SK-N-MC (cell line): ENCODE data around the gene SLC39A13.

Source experiments
- DNase-seq: peaks from one replicate; pipeline ENCODE4 v3.0.0-alpha.2; 2011; ENCODE audit warnings: low read depth, low spot score
- H3K27ac ChIP-seq: fragments of 200-600 bp; sonication (generic); 2 replicates; pipeline ENCODE4 v1.5.1; 2016; ENCODE audit warnings: mixed run types
- H3K36me3 ChIP-seq: fragments of 200-600 bp; sonication (generic); 2 replicates; pipeline ENCODE4 v1.6.1; 2017; ENCODE audit warnings: antibody characterized with exemption, low read length, mixed read lengths; ENCODE audit not compliant: insufficient read depth
- H3K4me3 ChIP-seq: fragments of 200-600 bp; sonication (generic); 2 replicates; pipeline ENCODE4 v1.5.1; 2016
- H3K9ac ChIP-seq: fragments of 200-600 bp; sonication (generic); 2 replicates; pipeline ENCODE4 v1.8.0; 2017; ENCODE audit warnings: mixed run types, mixed read lengths; ENCODE audit not compliant: insufficient read length
- H3K9me3 ChIP-seq: fragments of 200-600 bp; sonication (generic); 2 replicates; pipeline ENCODE4 v1.6.1; 2017; ENCODE audit warnings: low read depth, mild to moderate bottlenecking, antibody characterized with exemption, low read length, moderate library complexity, mixed read lengths
- EZH2 ChIP-seq: fragments of 200-600 bp; sonication (generic); IDR thresholded peaks from one replicate; pipeline ENCODE4 v1.6.1; 2017; ENCODE audit warnings: antibody characterized with exemption
- FOXP2 ChIP-seq: optimal IDR thresholded peaks from 2 replicates; pipeline ENCODE3; 2011; ENCODE audit warnings: mild to moderate bottlenecking, moderate library complexity; ENCODE audit not compliant: insufficient read depth; ENCODE audit errors: extremely low read length, control extremely low read depth
- POLR2AphosphoS5 ChIP-seq: IDR thresholded peaks from 2 replicates; pipeline ENCODE4 v1.6.1; 2012; ENCODE audit warnings: mild to moderate bottlenecking, low read depth, low read length, borderline replicate concordance

SLC39A13 gene

GRCh38 chr11:47406896-47407745 lies 1.3 kb upstream of the SLC39A13 start:
- H3K9me3 ChIP-seq = no peaks in the 10 kb centered on the region
- peak overlapping the region; percentile 73 for H3K27ac ChIP-seq
- TF ChIP-seq FOXP2 = no peak
- no peak; the same call in 1 of the 2 replicates for TF ChIP-seq POLR2AphosphoS5
- no peak for TF ChIP-seq EZH2
- H3K9ac ChIP-seq = peak overlapping the region; percentile 78
- H3K36me3 ChIP-seq = no peaks in the 10 kb centered on the region
- peak overlapping the region; percentile 97 for H3K4me3 ChIP-seq
- no peak for DNase-seq

- no peak overlapping the region for H3K27ac ChIP-seq
- H3K4me3 ChIP-seq = peak overlapping the region; percentile 74
- DNase-seq = no peak
- H3K36me3 ChIP-seq = no peaks in the 10 kb centered on the region
- TF ChIP-seq FOXP2 (no peak), POLR2AphosphoS5 (no peak), EZH2 (no peak)
- H3K9ac ChIP-seq = peak overlapping the region; percentile 75
- no peaks in the 10 kb centered on the region for H3K9me3 ChIP-seq
Observed at GRCh38 chr11:47408598-47409439, 429 bp downstream of the SLC39A13 start.

- Histone ChIP-seq H3K9me3 (no peaks in the 10 kb centered on the region), H3K4me3 (peak overlapping the region; percentile 74), H3K9ac (peak overlapping the region; percentile 75), H3K36me3 (no peaks in the 10 kb centered on the region), H3K27ac (no peak overlapping the region)
- TF ChIP-seq FOXP2 = no peak
- TF ChIP-seq EZH2 = no peak
- no peak for TF ChIP-seq POLR2AphosphoS5
- DNase-seq = no peak
Observed at GRCh38 chr11:47409440-47410369, 1.3 kb downstream of the SLC39A13 start.

GRCh38 chr11:47410370-47411264 lies 2.2 kb downstream of the SLC39A13 start:
- H3K36me3 ChIP-seq = no peaks in the 10 kb centered on the region
- H3K9me3 ChIP-seq = no peaks in the 10 kb centered on the region
- H3K27ac ChIP-seq = no peak overlapping the region
- DNase-seq = no peak
- TF ChIP-seq POLR2AphosphoS5 (no peak), FOXP2 (no peak), EZH2 (no peak)
- H3K9ac ChIP-seq = no peak overlapping the region
- H3K4me3 ChIP-seq = no peak overlapping the region

GRCh38 chr11:47411884-47412746 lies 3.7 kb downstream of the SLC39A13 start:
- no peak for DNase-seq
- H3K27ac ChIP-seq = no peak overlapping the region
- no peaks in the 10 kb centered on the region for H3K36me3 ChIP-seq
- no peak overlapping the region for H3K9ac ChIP-seq
- no peaks in the 10 kb centered on the region for H3K9me3 ChIP-seq
- no peak overlapping the region for H3K4me3 ChIP-seq
- no peak for TF ChIP-seq POLR2AphosphoS5

- H3K9me3 ChIP-seq = no peaks in the 10 kb centered on the region
- H3K9ac ChIP-seq = no peak overlapping the region
- H3K36me3 ChIP-seq = peaks cover 10% of the 10 kb centered on the region; the same call in 1 of the 2 replicates
- H3K27ac ChIP-seq = no peak overlapping the region
- TF ChIP-seq FOXP2 (no peak), POLR2AphosphoS5 (no peak), EZH2 (no peak)
- no peak for DNase-seq
- no peak overlapping the region for H3K4me3 ChIP-seq
Observed at GRCh38 chr11:47413351-47413750, 5.0 kb downstream of the SLC39A13 start.
